Measurements from ENCODE around the gene FIGLA.

FIGLA gene

GRCh38 chr2:70785137-70785911, 5.1 kb downstream of the FIGLA start:
- DNase-seq (ENCODE audit: low read depth), result no peak
- no peak overlapping the region for H3K4me3 ChIP-seq (ENCODE audit: low read length)
- TF ChIP-seq CTCF (conservative IDR thresholded peaks at IDR 0.05; ENCODE audit: low read depth, low read length), result peak; percentile 74

- no peak for DNase-seq (ENCODE audit: low read depth)
- no peak for TF ChIP-seq CTCF (conservative IDR thresholded peaks at IDR 0.05; ENCODE audit: low read depth, low read length)
These were observed 6.1 kb downstream of the FIGLA start for GRCh38 chr2:70784320-70784719.

GRCh38 chr2:70779911-70780545, 10.4 kb downstream of the FIGLA start:
- DNase-seq (ENCODE audit: low read depth), result no peak
- TF ChIP-seq CTCF (conservative IDR thresholded peaks at IDR 0.05; ENCODE audit: low read depth, low read length), result no peak
- no peak overlapping the region for H3K4me3 ChIP-seq (ENCODE audit: low read length)

More at GRCh38 chr2:70784320-70784719, 6.1 kb downstream of the FIGLA start:
- H3K4me3 ChIP-seq (ENCODE audit: low read length), result no peak overlapping the region

- no peak for TF ChIP-seq CTCF (conservative IDR thresholded peaks at IDR 0.05; ENCODE audit: low read depth, low read length)
- H3K4me3 ChIP-seq (ENCODE audit: low read length), result no peak overlapping the region
- no peak for DNase-seq (ENCODE audit: low read depth)
These were observed 11.0 kb downstream of the FIGLA start for GRCh38 chr2:70779491-70779890.

GRCh38 chr2:70778676-70779075, 11.8 kb downstream of the FIGLA start:
- no peak overlapping the region for H3K4me3 ChIP-seq (ENCODE audit: low read length)
- TF ChIP-seq CTCF (conservative IDR thresholded peaks at IDR 0.05; ENCODE audit: low read depth, low read length), result no peak
- DNase-seq (ENCODE audit: low read depth), result no peak

GRCh38 chr2:70777450-70777849, 13.0 kb downstream of the FIGLA start:
- H3K4me3 ChIP-seq (ENCODE audit: low read length), result no peak overlapping the region
- DNase-seq (ENCODE audit: low read depth), result no peak
- TF ChIP-seq CTCF (conservative IDR thresholded peaks at IDR 0.05; ENCODE audit: low read depth, low read length), result no peak

GRCh38 chr2:70776266-70776665, 14.2 kb downstream of the FIGLA start:
- H3K4me3 ChIP-seq (ENCODE audit: low read length), result no peak overlapping the region
- TF ChIP-seq CTCF (conservative IDR thresholded peaks at IDR 0.05; ENCODE audit: low read depth, low read length), result no peak
- DNase-seq (ENCODE audit: low read depth), result no peak

Data from retinal pigment epithelial cell (primary cell).